ENCODE data around the gene LIM2. TPM values are rescaled to one million over a fixed set of nuclear protein-coding genes. Genes with fewer than 3 reads are reported as not detected.
A peak's percentile ranks its signal among the peaks of the same experiment; 100 is the strongest.

LIM2 gene
- total and polyA plus RNA-seq, 9 of the 15 experiments (the other 6 are each of a cell fraction or from before 2014, with no cell fraction given), result 0.07 to 0.45 (median 0.18) TPM; not detected in 4

DNA sequence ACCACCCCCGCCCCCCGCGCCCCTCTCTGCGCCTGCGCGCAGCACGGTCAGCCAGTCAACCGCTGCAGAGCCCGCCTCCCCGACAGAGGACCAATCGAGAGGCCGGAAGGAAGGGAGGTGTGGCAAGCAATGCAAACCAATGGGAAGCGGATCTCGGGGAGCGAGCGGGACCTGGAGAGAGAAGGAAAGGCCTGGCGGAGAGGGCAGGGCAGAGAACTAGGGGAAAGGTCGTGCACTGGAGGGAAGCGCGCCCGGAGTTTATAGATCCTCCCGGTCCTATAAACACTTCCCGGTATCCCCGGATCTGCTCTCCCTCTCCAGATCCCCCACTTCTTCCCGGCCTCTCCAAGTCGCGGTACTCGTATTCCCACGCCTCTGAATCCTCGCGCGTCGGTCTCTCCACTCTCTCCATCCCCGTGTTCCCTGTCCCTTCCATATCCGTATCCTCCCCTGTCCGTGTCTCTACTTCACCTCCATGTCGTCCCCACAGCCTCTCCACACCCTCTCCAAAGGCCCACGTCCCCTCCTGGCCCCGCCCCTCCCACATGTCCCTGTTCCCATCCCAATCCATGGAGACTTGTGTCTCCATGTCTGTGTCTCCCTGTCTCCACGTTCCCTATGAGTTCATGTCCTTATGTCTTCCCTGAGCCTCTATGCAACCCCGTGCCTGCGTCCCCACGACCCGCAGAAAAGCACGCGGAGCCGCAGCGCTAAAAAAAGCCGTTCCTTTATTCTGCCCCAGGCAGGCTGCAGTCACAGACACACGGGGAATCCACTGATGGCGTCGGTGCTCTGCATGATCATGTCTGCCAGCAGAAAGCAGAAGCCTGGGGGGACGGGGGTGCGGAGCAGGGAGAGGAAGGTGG is 21.2 kb downstream of the LIM2 start (continued):
- TF ChIP-seq, protein P1, sequence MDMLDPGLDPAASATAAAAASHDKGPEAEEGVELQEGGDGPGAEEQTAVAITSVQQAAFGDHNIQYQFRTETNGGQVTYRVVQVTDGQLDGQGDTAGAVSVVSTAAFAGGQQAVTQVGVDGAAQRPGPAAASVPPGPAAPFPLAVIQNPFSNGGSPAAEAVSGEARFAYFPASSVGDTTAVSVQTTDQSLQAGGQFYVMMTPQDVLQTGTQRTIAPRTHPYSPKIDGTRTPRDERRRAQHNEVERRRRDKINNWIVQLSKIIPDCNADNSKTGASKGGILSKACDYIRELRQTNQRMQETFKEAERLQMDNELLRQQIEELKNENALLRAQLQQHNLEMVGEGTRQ (CRISPR knock-in tag; IDR thresholded peaks at IDR 0.05), result no peak
- TF ChIP-seq BRF1 (IDR thresholded peaks at IDR 0.05; ENCODE audit: borderline replicate concordance, extremely low read depth, insufficient read length) (no peak), GATAD2A (IDR thresholded peaks at IDR 0.05) (no peak), RBM14 (IDR thresholded peaks at IDR 0.05; ENCODE audit: borderline replicate concordance, insufficient read depth, low read depth, low read length) (no peak), ZFP30 (CRISPR knock-in tag; IDR thresholded peaks at IDR 0.05; ENCODE audit: borderline replicate concordance) (no peak), TAF9B (IDR thresholded peaks at IDR 0.05; ENCODE audit: partially characterized antibody) (peak; percentile 80), ZNF57 (CRISPR knock-in tag; IDR thresholded peaks at IDR 0.05) (no peak), EZH2 (IDR thresholded peaks at IDR 0.05; ENCODE audit: borderline replicate concordance, low read depth, low read length) (no peak), CHD2 (IDR thresholded peaks at IDR 0.05; ENCODE audit: low read depth, low read length) (peak; percentile 74), TGIF2 (CRISPR knock-in tag; IDR thresholded peaks at IDR 0.05) (no peak), ZNF41 (CRISPR knock-in tag; conservative IDR thresholded peaks at IDR 0.05) (no peak), NR4A1 (CRISPR knock-in tag; IDR thresholded peaks at IDR 0.05) (no peak), NR4A1 (tag; IDR thresholded peaks at IDR 0.05) (0 out of 2 replicates have a peak, but pooled peaks have one; percentile 18), ZZZ3 (IDR thresholded peaks at IDR 0.05) (no peak), MEF2D (tag; conservative IDR thresholded peaks at IDR 0.05; ENCODE audit: low read depth) (0 out of 2 replicates have a peak, but pooled peaks have one; percentile 41), SIX5 (IDR thresholded peaks at IDR 0.05; ENCODE audit: borderline replicate concordance in 1 of 2, insufficient read depth in 1 of 2, low read depth in 1 of 2, low read length in 2 of 2) (no peak), ZNF384 (IDR thresholded peaks at IDR 0.05; ENCODE audit: low read depth, low read length) (no peak)
- TF ChIP-seq, protein P2, sequence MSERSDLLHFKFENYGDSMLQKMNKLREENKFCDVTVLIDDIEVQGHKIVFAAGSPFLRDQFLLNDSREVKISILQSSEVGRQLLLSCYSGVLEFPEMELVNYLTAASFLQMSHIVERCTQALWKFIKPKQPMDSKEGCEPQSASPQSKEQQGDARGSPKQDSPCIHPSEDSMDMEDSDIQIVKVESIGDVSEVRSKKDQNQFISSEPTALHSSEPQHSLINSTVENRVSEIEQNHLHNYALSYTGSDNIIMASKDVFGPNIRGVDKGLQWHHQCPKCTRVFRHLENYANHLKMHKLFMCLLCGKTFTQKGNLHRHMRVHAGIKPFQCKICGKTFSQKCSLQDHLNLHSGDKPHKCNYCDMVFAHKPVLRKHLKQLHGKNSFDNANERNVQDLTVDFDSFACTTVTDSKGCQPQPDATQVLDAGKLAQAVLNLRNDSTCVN (CRISPR knock-in tag; IDR thresholded peaks at IDR 0.05), result peak; percentile 34; the same call in 1 of the 2 replicates
- TF ChIP-seq, protein P3, sequence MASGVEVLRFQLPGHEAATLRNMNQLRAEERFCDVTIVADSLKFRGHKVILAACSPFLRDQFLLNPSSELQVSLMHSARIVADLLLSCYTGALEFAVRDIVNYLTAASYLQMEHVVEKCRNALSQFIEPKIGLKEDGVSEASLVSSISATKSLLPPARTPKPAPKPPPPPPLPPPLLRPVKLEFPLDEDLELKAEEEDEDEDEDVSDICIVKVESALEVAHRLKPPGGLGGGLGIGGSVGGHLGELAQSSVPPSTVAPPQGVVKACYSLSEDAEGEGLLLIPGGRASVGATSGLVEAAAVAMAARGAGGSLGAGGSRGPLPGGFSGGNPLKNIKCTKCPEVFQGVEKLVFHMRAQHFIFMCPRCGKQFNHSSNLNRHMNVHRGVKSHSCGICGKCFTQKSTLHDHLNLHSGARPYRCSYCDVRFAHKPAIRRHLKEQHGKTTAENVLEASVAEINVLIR (CRISPR knock-in tag; IDR thresholded peaks at IDR 0.05), result no peak
- TF ChIP-seq, protein P4, sequence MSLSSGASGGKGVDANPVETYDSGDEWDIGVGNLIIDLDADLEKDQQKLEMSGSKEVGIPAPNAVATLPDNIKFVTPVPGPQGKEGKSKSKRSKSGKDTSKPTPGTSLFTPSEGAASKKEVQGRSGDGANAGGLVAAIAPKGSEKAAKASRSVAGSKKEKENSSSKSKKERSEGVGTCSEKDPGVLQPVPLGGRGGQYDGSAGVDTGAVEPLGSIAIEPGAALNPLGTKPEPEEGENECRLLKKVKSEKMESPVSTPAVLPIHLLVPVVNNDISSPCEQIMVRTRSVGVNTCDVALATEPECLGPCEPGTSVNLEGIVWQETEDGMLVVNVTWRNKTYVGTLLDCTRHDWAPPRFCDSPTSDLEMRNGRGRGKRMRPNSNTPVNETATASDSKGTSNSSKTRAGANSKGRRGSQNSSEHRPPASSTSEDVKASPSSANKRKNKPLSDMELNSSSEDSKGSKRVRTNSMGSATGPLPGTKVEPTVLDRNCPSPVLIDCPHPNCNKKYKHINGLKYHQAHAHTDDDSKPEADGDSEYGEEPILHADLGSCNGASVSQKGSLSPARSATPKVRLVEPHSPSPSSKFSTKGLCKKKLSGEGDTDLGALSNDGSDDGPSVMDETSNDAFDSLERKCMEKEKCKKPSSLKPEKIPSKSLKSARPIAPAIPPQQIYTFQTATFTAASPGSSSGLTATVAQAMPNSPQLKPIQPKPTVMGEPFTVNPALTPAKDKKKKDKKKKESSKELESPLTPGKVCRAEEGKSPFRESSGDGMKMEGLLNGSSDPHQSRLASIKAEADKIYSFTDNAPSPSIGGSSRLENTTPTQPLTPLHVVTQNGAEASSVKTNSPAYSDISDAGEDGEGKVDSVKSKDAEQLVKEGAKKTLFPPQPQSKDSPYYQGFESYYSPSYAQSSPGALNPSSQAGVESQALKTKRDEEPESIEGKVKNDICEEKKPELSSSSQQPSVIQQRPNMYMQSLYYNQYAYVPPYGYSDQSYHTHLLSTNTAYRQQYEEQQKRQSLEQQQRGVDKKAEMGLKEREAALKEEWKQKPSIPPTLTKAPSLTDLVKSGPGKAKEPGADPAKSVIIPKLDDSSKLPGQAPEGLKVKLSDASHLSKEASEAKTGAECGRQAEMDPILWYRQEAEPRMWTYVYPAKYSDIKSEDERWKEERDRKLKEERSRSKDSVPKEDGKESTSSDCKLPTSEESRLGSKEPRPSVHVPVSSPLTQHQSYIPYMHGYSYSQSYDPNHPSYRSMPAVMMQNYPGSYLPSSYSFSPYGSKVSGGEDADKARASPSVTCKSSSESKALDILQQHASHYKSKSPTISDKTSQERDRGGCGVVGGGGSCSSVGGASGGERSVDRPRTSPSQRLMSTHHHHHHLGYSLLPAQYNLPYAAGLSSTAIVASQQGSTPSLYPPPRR (CRISPR knock-in tag; IDR thresholded peaks at IDR 0.05; ENCODE audit: borderline replicate concordance), result 0 out of 2 replicates have a peak, but pooled peaks have one; percentile 29
